ENCODE results near the gene EDAR. TPM values are rescaled to one million over a fixed set of nuclear protein-coding genes. Genes with fewer than 3 reads are reported as not detected.

The EDAR gene
- total RNA-seq, 1 donor from 2014 or later: not detected

- Histone ChIP-seq H4K20me1 (ENCODE audit: insufficient read depth, low read length) (no peaks in the 10 kb centered on the region), H3K27me3 (ENCODE audit: insufficient read depth, low read length) (no peaks in the 10 kb centered on the region), H3K4me1 (ENCODE audit: insufficient read depth, low read length) (no peaks in the 10 kb centered on the region), H3K9me3 (ENCODE audit: insufficient read depth, low read depth, low read length) (peaks cover 5% of the 10 kb centered on the region), H3K79me2 (ENCODE audit: insufficient read depth, low read length) (no peaks in the 10 kb centered on the region), H3K4me2 (ENCODE audit: low read length) (no peak overlapping the region), H3K27ac (ENCODE audit: low read depth, low read length) (no peak overlapping the region), H3K4me3 (ENCODE audit: insufficient read depth, low read depth, low read length) (no peak overlapping the region), H2AFZ (ENCODE audit: low read depth, low read length) (no peak overlapping the region), H3K9ac (ENCODE audit: low read length) (no peak overlapping the region), H3K36me3 (ENCODE audit: insufficient read depth, low read length) (no peaks in the 10 kb centered on the region)
- Mint-ChIP-seq H3K36me3 (ENCODE audit: low read depth, unreplicated experiment) (peaks cover 3% of the 10 kb centered on the region), H3K27me3 (ENCODE audit: low read depth, unreplicated experiment) (no peaks in the 10 kb centered on the region), H3K27ac (ENCODE audit: unreplicated experiment) (no peak overlapping the region), H3K4me3 (ENCODE audit: unreplicated experiment) (no peak overlapping the region), H3K4me1 (ENCODE audit: low read depth, unreplicated experiment) (no peaks in the 10 kb centered on the region), H3K9me3 (ENCODE audit: unreplicated experiment) (peaks cover 18% of the 10 kb centered on the region)
- TF ChIP-seq EZH2 (IDR thresholded peaks at IDR 0.05; ENCODE audit: insufficient read depth, low read length) (no peak), CTCF (IDR thresholded peaks at IDR 0.05; ENCODE audit: insufficient read depth, low read depth, low read length) (no peak)
- no peak for DNase-seq (ENCODE audit: low read depth)
- FAIRE-seq: no peak
Measured at GRCh38 chr2:108895188-108895587, 93.8 kb downstream of the EDAR start.

- no peak overlapping the region for H3K4me3 Mint-ChIP-seq (ENCODE audit: unreplicated experiment)
- no peaks in the 10 kb centered on the region for H3K79me2 ChIP-seq (ENCODE audit: insufficient read depth, low read length)
Measured at GRCh38 chr2:108894766-108895165, 94.3 kb downstream of the EDAR start.

More at GRCh38 chr2:108894766-108895165, 94.3 kb downstream of the EDAR start:
- Mint-ChIP-seq H3K27ac (ENCODE audit: unreplicated experiment) (no peak overlapping the region), H3K9me3 (ENCODE audit: unreplicated experiment) (peaks cover 21% of the 10 kb centered on the region), H3K36me3 (ENCODE audit: low read depth, unreplicated experiment) (peaks cover 4% of the 10 kb centered on the region), H3K4me1 (ENCODE audit: low read depth, unreplicated experiment) (no peaks in the 10 kb centered on the region), H3K27me3 (ENCODE audit: low read depth, unreplicated experiment) (no peaks in the 10 kb centered on the region)
- Histone ChIP-seq H3K4me1 (ENCODE audit: insufficient read depth, low read length) (no peaks in the 10 kb centered on the region), H3K9ac (ENCODE audit: low read length) (no peak overlapping the region), H3K9me3 (ENCODE audit: insufficient read depth, low read depth, low read length) (peaks cover 5% of the 10 kb centered on the region), H3K27ac (ENCODE audit: low read depth, low read length) (no peak overlapping the region), H3K36me3 (ENCODE audit: insufficient read depth, low read length) (no peaks in the 10 kb centered on the region), H2AFZ (ENCODE audit: low read depth, low read length) (no peak overlapping the region), H3K4me2 (ENCODE audit: low read length) (no peak overlapping the region), H4K20me1 (ENCODE audit: insufficient read depth, low read length) (no peaks in the 10 kb centered on the region), H3K4me3 (ENCODE audit: insufficient read depth, low read depth, low read length) (no peak overlapping the region), H3K27me3 (ENCODE audit: insufficient read depth, low read length) (no peaks in the 10 kb centered on the region)
- FAIRE-seq: no peak
- TF ChIP-seq CTCF (IDR thresholded peaks at IDR 0.05; ENCODE audit: insufficient read depth, low read depth, low read length) (no peak), EZH2 (IDR thresholded peaks at IDR 0.05; ENCODE audit: insufficient read depth, low read length) (no peak)
- no peak for DNase-seq (ENCODE audit: low read depth)

All from astrocyte (in vitro differentiated cells and primary cell).